ENCODE data around the gene BTRC. TPM values are rescaled to one million over a fixed set of nuclear protein-coding genes. Genes with fewer than 3 reads are reported as not detected.
A peak's percentile ranks its signal among the peaks of the same experiment; 100 is the strongest.

BTRC gene
- total and polyA plus RNA-seq, 12 donors, result 9.5 to 49.9 (median 34.2) TPM

DNA sequence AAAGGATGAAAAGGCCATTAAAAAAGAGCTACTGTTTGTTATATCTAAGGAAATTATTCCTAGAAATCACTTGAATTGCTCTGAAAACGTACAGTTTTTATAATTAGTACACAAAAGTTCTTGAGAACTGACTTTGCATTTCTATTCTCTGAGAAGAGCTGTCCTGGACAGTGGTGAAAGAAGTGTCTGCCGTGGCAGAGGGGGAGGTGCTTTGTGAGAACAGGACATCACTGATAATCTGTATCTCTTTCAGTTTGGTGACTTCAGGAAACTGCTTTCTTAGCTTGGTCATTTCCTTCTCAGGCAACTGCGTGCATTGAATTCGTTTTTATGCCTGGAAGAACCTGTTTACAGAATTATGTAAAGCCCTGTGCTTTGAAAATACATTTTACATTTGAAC lies 182.0 kb downstream of the BTRC start:
- Histone ChIP-seq H3K36me3 (peaks cover 0 to 97% (median 19%) of the 10 kb centered on the region in 9 donors), H3K4me3 (no peak overlapping the region), H3K27ac (no peak overlapping the region), H3K27me3 (no peaks in the 10 kb centered on the region), H3K9me3 (no peaks in the 10 kb centered on the region), H3K4me1 (no peaks in the 10 kb centered on the region)
- WGBS, 2 donors, result 46 to 58% methylated on average over 4 of the region's 4 CpGs
- ATAC-seq (no peak), DNase-seq (no peak)
- TF ChIP-seq, protein P1, sequence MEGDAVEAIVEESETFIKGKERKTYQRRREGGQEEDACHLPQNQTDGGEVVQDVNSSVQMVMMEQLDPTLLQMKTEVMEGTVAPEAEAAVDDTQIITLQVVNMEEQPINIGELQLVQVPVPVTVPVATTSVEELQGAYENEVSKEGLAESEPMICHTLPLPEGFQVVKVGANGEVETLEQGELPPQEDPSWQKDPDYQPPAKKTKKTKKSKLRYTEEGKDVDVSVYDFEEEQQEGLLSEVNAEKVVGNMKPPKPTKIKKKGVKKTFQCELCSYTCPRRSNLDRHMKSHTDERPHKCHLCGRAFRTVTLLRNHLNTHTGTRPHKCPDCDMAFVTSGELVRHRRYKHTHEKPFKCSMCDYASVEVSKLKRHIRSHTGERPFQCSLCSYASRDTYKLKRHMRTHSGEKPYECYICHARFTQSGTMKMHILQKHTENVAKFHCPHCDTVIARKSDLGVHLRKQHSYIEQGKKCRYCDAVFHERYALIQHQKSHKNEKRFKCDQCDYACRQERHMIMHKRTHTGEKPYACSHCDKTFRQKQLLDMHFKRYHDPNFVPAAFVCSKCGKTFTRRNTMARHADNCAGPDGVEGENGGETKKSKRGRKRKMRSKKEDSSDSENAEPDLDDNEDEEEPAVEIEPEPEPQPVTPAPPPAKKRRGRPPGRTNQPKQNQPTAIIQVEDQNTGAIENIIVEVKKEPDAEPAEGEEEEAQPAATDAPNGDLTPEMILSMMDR (IDR thresholded peaks at IDR 0.05), result no peak
- intact Hi-C loops (cut with DNase I), result no loop called here

DNA sequence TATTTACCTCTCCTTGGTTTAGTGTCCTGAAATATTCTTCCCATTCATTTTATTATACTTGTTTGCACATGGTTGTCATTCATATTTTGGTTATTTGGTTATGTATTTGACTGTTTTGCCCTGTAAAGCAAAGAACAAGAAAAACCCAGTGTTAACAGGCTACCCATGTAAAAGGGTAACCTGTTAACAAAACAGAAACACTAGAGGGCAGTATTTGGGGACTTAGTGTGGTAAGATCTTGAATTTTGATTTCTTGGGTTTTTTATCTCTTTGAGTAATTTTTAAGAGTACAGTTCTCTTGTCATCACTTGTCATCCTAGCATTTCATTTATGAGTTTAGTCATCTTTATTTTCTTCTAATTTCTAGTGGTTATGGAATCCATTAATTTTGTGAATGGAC lies 182.8 kb downstream of the BTRC start:
- Histone ChIP-seq H3K36me3 (peaks cover 0 to 96% (median 19%) of the 10 kb centered on the region in 9 donors), H3K4me3 (no peak overlapping the region), H3K27ac (no peak overlapping the region), H3K27me3 (no peaks in the 10 kb centered on the region), H3K9me3 (no peaks in the 10 kb centered on the region), H3K4me1 (no peaks in the 10 kb centered on the region)
- TF ChIP-seq, protein P1 (IDR thresholded peaks at IDR 0.05), result peak in 7 of 9 donors; percentile 43 to 66 (median 48)
- ATAC-seq (no peak), DNase-seq (no peak)
- intact Hi-C loops (cut with DNase I), result no loop called here

DNA sequence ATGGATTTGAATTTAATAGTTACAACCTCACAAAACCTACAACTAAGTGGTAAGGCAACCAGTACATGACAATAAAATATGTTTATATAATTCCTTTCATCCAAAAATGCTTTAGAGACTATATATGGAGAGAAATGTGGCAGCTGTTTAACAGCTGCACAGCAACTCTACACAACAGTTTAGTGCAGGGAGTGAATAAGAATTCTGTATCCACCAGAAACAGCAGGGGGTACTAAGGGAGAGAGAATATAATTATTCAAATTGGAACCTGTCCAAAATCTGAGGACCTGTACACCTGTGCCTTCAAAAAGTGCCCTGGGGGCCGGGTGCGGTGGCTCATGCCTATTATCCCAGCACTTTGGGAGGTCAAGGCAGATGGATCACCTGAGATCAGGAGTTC lies 184.5 kb downstream of the BTRC start:
- H3K4me1 ChIP-seq, result no peaks in the 10 kb centered on the region
- TF ChIP-seq, protein P1 (IDR thresholded peaks at IDR 0.05), result no peak
- H3K4me3 ChIP-seq, result no peak overlapping the region
- H3K36me3 ChIP-seq, result peaks cover 0 to 90% (median 11%) of the 10 kb centered on the region in 9 donors
- H3K27ac ChIP-seq, result no peak overlapping the region
- intact Hi-C loops (cut with DNase I), result no loop called here
- H3K27me3 ChIP-seq, result no peaks in the 10 kb centered on the region
- 97 to 98% methylated on average over 2 of the region's 2 CpGs for WGBS, 2 donors
- DNase-seq (no peak), ATAC-seq (no peak)
- no peaks in the 10 kb centered on the region for H3K9me3 ChIP-seq

DNA sequence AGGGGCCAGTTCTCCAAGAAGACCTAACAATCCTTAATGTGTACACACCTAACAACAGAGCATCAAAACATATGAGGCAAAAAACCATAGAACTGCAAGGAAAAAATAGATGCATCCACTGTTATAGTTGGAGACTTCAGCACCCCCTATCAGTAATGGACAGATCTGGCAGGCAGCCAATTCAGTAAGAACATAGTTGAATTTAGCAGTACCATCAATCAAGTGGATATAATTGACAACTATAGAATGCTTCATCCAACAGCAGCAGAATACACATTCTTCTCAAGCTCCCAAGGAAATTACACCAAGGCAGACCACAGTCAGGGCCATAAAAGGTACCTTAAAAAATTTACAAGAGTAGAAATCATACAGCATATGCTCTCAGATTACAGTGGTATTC lies 191.9 kb downstream of the BTRC start:
- ATAC-seq, result no peak
- DNase-seq, result no peak
- intact Hi-C loops (cut with DNase I), result no loop called here
- Histone ChIP-seq H3K4me3 (no peak overlapping the region), H3K9me3 (no peaks in the 10 kb centered on the region), H3K27ac (no peak overlapping the region), H3K4me1 (peaks cover 0 to 16% (median 8%) of the 10 kb centered on the region in 9 donors), H3K36me3 (peaks cover 0 to 39% (median under 1%) of the 10 kb centered on the region in 9 donors), H3K27me3 (no peaks in the 10 kb centered on the region)
- TF ChIP-seq, protein P1 (IDR thresholded peaks at IDR 0.05), result no peak
